Stomach (tissue), 4 donors: ENCODE data around the gene TMEFF2.

Source experiments
- CTCF ChIP-seq, 7 experiments: fragments of 450-650 bp in 4 of 7; fragments of 200-600 bp in 3 of 7; sonication (generic) in 3 of 7; IDR thresholded peaks; one replicate each; pipeline ENCODE4 v1.5.1; 2016 to 2019; ENCODE audit warnings: antibody characterized with exemption in 7 of 7, control low read depth in 2 of 7, mild to moderate bottlenecking in 1 of 7
- POLR2A ChIP-seq, 4 donors: fragments of 450-650 bp; IDR thresholded peaks; one replicate each; pipeline ENCODE4 v1.6.1; 2016; ENCODE audit warnings: antibody characterized with exemption in 4 of 4, control low read depth in 2 of 4, mild to moderate bottlenecking in 1 of 4, moderate library complexity in 1 of 4

- TF ChIP-seq CTCF (IDR thresholded peaks at IDR 0.05) (no peak), POLR2A (IDR thresholded peaks at IDR 0.05) (no peak)
These were observed 28.9 kb downstream of the TMEFF2 start for GRCh38 chr2:192165842-192166241.
